Ovary (tissue), 9 donors: ENCODE results near the gene RPL41. TPM values are rescaled to one million over a fixed set of nuclear protein-coding genes. Genes with fewer than 3 reads are reported as not detected.

Source experiments
- DNase-seq, 5 donors: peaks; one replicate each; pipeline ENCODE4 v3.0.0-alpha.2; 2019 to 2020
- H3K27ac ChIP-seq, 2 donors: fragments of 200-600 bp; one replicate each; pipeline versions ENCODE4 v1.5.1 to v1.8.0; 2019 to 2022
- H3K27me3 ChIP-seq: fragments of 200-600 bp; one replicate; pipeline ENCODE4 v1.8.0; 2022
- H3K36me3 ChIP-seq: fragments of 200-600 bp; sonication (generic); one replicate; pipeline ENCODE4 v1.5.1; 2019
- H3K4me1 ChIP-seq: one replicate; pipeline ENCODE4 v1.8.1; 2013; ENCODE audit warnings: mild to moderate bottlenecking, moderate library complexity; ENCODE audit not compliant: insufficient read depth
- H3K4me3 ChIP-seq: fragments of 200-600 bp; sonication (generic); one replicate; pipeline ENCODE4 v1.5.1; 2017
- H3K9me3 ChIP-seq, 2 donors: fragments of 200-600 bp in 1 of 2; sonication (generic) in 1 of 2; one replicate each; pipeline versions ENCODE4 v1.5.1 to v1.8.1; 2013 to 2019; ENCODE audit warnings: mild to moderate bottlenecking in 1 of 2, moderate library complexity in 1 of 2
- CTCF ChIP-seq, 3 donors: fragments of 450-650 bp in 2 of 3; fragments of 200-600 bp in 1 of 3; IDR thresholded peaks; one replicate each; pipeline versions ENCODE4 v1.5.1 to v1.8.0; 2016 to 2022; ENCODE audit warnings: antibody characterized with exemption in 3 of 3, mild to moderate bottlenecking in 1 of 3
- EP300 ChIP-seq: sonication (generic); formaldehyde crosslinking; IDR thresholded peaks from one replicate; pipeline ENCODE4 v1.6.1; 2017; ENCODE audit warnings: antibody characterized with exemption
- POLR2A ChIP-seq: fragments of 450-650 bp; IDR thresholded peaks from one replicate; pipeline ENCODE4 v1.6.1; 2017; ENCODE audit warnings: antibody characterized with exemption, mild to moderate bottlenecking, moderate library complexity
- WGBS, 3 donors: extraction: QIAGEN DNeasy Blood & Tissue Kit in 1 of 3; methylation state at CpG; one replicate each; pipeline versions ENCODE4 v1.1.5 to v1.1.7; 2013 to 2017; 5-methylcytosine and 5-hydroxymethylcytosine counted together
- intact Hi-C, 4 donors: fragments of 100-400 bp; cut with DNase I; formaldehyde crosslinking; loops; one replicate each; pipeline versions ENCODE4 v1.11.0 to v1.15.1; 2022 to 2023
- polyA plus RNA-seq, 2 donors: library from polyadenylated mRNA; stranded (reverse); fragments of 200-250 nt in 1 of 2; fragments of 350-450 nt in 1 of 2; fragmentation: Illumina TruSeq in 1 of 2; extraction: RNeasy Lipid Tissue Mini Kit (QIAGEN cat#74804) in 1 of 2; gene quantifications; one replicate each; pipeline ENCODE4 v1.2.3, GENCODE V29; 2013 to 2014
- total RNA-seq, 7 donors: library from RNA; depleted of rRNA in 2 of 7; stranded (reverse); fragments of >200 nt in 2 of 7; fragmentation: NEBNext Ultra II Directional in 3 of 7; extraction: Animal tissue kit (Norgen Biotek cat#: 25700) in 3 of 7; gene quantifications; one replicate each; pipeline versions ENCODE4 v1.1.0 to v1.2.4, GENCODE V29; 2016 to 2023
- donor health status: DM: no; HTN: no; CAD: no; lungs with moderate emphysema.
- donor health status: DM: no; HTN: no; CAD: no.
- donor health status: Bipolar disorder and iron deficiency.
- donor health status: DM: yes; HTN: yes; CAD: no.
- donor health status: DM: no; HTN: no; CAD: no.
- donor health status: DM: yes; HTN: yes; CAD: no.

The RPL41 gene
- total and polyA plus RNA-seq, 9 donors, result 6,021 to 11,451 (median 6,946) TPM

GRCh38 chr12:56120158-56120846, 3.9 kb downstream of the RPL41 start:
- Histone ChIP-seq H3K9me3 (no peaks in the 10 kb centered on the region), H3K4me3 (no peak overlapping the region), H3K27ac (peak overlapping the region in 1 of 2 donors; percentile 84), H3K27me3 (no peaks in the 10 kb centered on the region), H3K36me3 (no peaks in the 10 kb centered on the region), H3K4me1 (peaks cover 2% of the 10 kb centered on the region)
- TF ChIP-seq CTCF (IDR thresholded peaks at IDR 0.05) (no peak), POLR2A (no peak), EP300 (no peak)
- intact Hi-C loops, result loop anchor here (2.0 to 10.0 kb wide), 5 partner anchors 42 to 1582 kb away; partner anchors contain the start of genes NABP2 (in 2 of the 4), RNF41 (in 2 of the 4), SMARCC2 (in 2 of the 4) and SPRYD4 (in 2 of the 4)
- peak in 4 of 5 donors; percentile 37 to 51 (median 42) for DNase-seq
- WGBS, 3 donors, result 84 to 86% (median 85%) methylated on average over 17 of the region's 17 CpGs

GRCh38 chr12:56121204-56121870, 4.9 kb downstream of the RPL41 start:
- TF ChIP-seq POLR2A, result no peak
- no peak for TF ChIP-seq EP300
- TF ChIP-seq CTCF (IDR thresholded peaks at IDR 0.05), result no peak
- no peaks in the 10 kb centered on the region for H3K27me3 ChIP-seq
- peaks cover 2% of the 10 kb centered on the region for H3K4me1 ChIP-seq
- H3K36me3 ChIP-seq, result no peaks in the 10 kb centered on the region
- no peak overlapping the region for H3K27ac ChIP-seq
- H3K9me3 ChIP-seq, result no peaks in the 10 kb centered on the region
- no peak overlapping the region for H3K4me3 ChIP-seq
- no peak for DNase-seq
- WGBS, 3 donors, result 74 to 79% (median 77%) methylated on average over 11 of the region's 11 CpGs
- intact Hi-C loops, result loop anchor here (2.0 to 10.0 kb wide), 5 partner anchors 41 to 1581 kb away; partner anchors contain the start of genes NABP2 (in 2 of the 4), RNF41 (in 2 of the 4), SMARCC2 (in 2 of the 4) and SPRYD4 (in 2 of the 4)

- Histone ChIP-seq H3K9me3 (no peaks in the 10 kb centered on the region), H3K27me3 (no peaks in the 10 kb centered on the region), H3K36me3 (no peaks in the 10 kb centered on the region), H3K4me3 (no peak overlapping the region), H3K4me1 (peaks cover 6% of the 10 kb centered on the region), H3K27ac (no peak overlapping the region)
- no peak for TF ChIP-seq CTCF (IDR thresholded peaks at IDR 0.05)
- TF ChIP-seq EP300, result no peak
- no peak for TF ChIP-seq POLR2A
- intact Hi-C loops, result loop anchor here in 3 of 4 donors (5.0 to 10.0 kb wide), 4 partner anchors 40 to 1580 kb away; partner anchors contain the start of genes NABP2 (in 2 of the 3), RNF41 (in 2 of the 3) and SPRYD4 (in 2 of the 3)
- DNase-seq, result no peak
- 81 to 93% (median 91%) methylated on average over 2 of the region's 2 CpGs for WGBS, 3 donors
Observed at GRCh38 chr12:56122637-56123036, 6.2 kb downstream of the RPL41 start.

- intact Hi-C loops, result loop anchor here in 3 of 4 donors (5.0 to 10.0 kb wide), 4 partner anchors 38 to 1578 kb away; partner anchors contain the start of genes NABP2 (in 2 of the 3), RNF41 (in 2 of the 3) and SPRYD4 (in 2 of the 3)
- Histone ChIP-seq H3K36me3 (no peaks in the 10 kb centered on the region), H3K9me3 (no peaks in the 10 kb centered on the region), H3K27ac (no peak overlapping the region), H3K4me3 (no peak overlapping the region), H3K4me1 (peaks cover 4% of the 10 kb centered on the region), H3K27me3 (no peaks in the 10 kb centered on the region)
- no peak for DNase-seq
- TF ChIP-seq CTCF (IDR thresholded peaks at IDR 0.05) (no peak), POLR2A (no peak), EP300 (no peak)
- 43 to 67% (median 48%) methylated on average over 4 of the region's 4 CpGs for WGBS, 3 donors
Observed at GRCh38 chr12:56124133-56124532, 7.7 kb downstream of the RPL41 start.
